Lung (tissue), 12 donors: Measurements from ENCODE around the gene RIMS3. TPM values are rescaled to one million over a fixed set of nuclear protein-coding genes. Genes with fewer than 3 reads are reported as not detected.

Experiments used
- ATAC-seq: fragments of 200-7000 bp; cut with Tn5 transposase; one replicate; pipeline ENCODE4 v1.9.1; 2020; ENCODE audit warnings: moderate number of reproducible peaks; ENCODE audit not compliant: insufficient read depth, low FRiP score
- DNase-seq, 3 donors: peaks; one replicate each; pipeline ENCODE4 v3.0.0-alpha.2; 2013 to 2017
- H3K27ac ChIP-seq, 2 donors: one replicate each; pipeline ENCODE4 v1.5.1; 2013; ENCODE audit warnings: mild to moderate bottlenecking in 2 of 2, moderate library complexity in 2 of 2, control low read depth in 1 of 2, inconsistent platforms in 1 of 2, low read depth in 1 of 2, low read length in 1 of 2
- H3K27me3 ChIP-seq, 3 donors: one replicate each; pipeline ENCODE4 v1.5.1; 2013; ENCODE audit warnings: low read length in 2 of 3; ENCODE audit not compliant: control insufficient read depth in 3 of 3, insufficient read depth in 3 of 3
- H3K36me3 ChIP-seq, 4 donors: one replicate each; pipeline ENCODE4 v1.5.1; 2013; ENCODE audit warnings: low read length in 4 of 4, mild to moderate bottlenecking in 1 of 4, moderate library complexity in 1 of 4; ENCODE audit not compliant: control insufficient read depth in 4 of 4, insufficient read depth in 4 of 4
- H3K4me1 ChIP-seq, 5 donors: one replicate each; pipeline ENCODE4 v1.5.1; 2013; ENCODE audit warnings: low read length in 5 of 5, mild to moderate bottlenecking in 2 of 5, moderate library complexity in 1 of 5; ENCODE audit not compliant: control insufficient read depth in 5 of 5, insufficient read depth in 5 of 5
- H3K4me3 ChIP-seq: one replicate; pipeline ENCODE4 v1.5.1; 2013; ENCODE audit warnings: mild to moderate bottlenecking, control low read depth, moderate library complexity
- H3K9ac ChIP-seq, 2 donors: one replicate each; pipeline ENCODE4 v1.5.1; 2013; ENCODE audit warnings: low read length in 2 of 2, control low read depth in 1 of 2; ENCODE audit not compliant: insufficient read depth in 1 of 2
- H3K9me3 ChIP-seq, 4 donors: one replicate each; pipeline ENCODE4 v1.5.1; 2013; ENCODE audit warnings: low read length in 3 of 4, mild to moderate bottlenecking in 1 of 4, moderate library complexity in 1 of 4; ENCODE audit not compliant: control insufficient read depth in 4 of 4, insufficient read depth in 3 of 4
- WGBS, 2 donors: extraction: QIAGEN DNeasy Blood & Tissue Kit; methylation state at CpG; one replicate each; pipeline ENCODE4 v1.1.7; 2013; 5-methylcytosine and 5-hydroxymethylcytosine counted together
- polyA plus RNA-seq, 2 donors: library from polyadenylated mRNA; stranded (reverse); fragments of 200-250 nt; gene quantifications; one replicate each; pipeline ENCODE4 v1.2.1, GENCODE V29; 2013
- total RNA-seq, 2 donors: library from RNA; depleted of rRNA in 1 of 2; stranded (reverse); fragments of >200 nt in 1 of 2; gene quantifications; one replicate each; pipeline ENCODE4 v1.2.1, GENCODE V29; 2014 to 2021
- TF ChIP-seq, protein P1 (sequence below): IDR thresholded peaks from 2 replicates; pipeline ENCODE4 v1.5.1; 2012; ENCODE audit warnings: mild to moderate bottlenecking; ENCODE audit errors: control extremely low read depth, extremely low read depth
- donor health status: control.
- donor health status: control.
- donor health status: Bipolar disorder and iron deficiency.
- donor health status: healthy.
- donor health status: DM: yes; HTN: yes; CAD: no.

RIMS3 gene
- total and polyA plus RNA-seq, 4 donors, result 0.93 to 5.5 (median 1.5) TPM

GRCh38 chr1:40625476-40626382 is 39.8 kb downstream of the RIMS3 start:
- no peaks in the 10 kb centered on the region for H3K4me1 ChIP-seq
- H3K27me3 ChIP-seq, result no peaks in the 10 kb centered on the region
- TF ChIP-seq, protein P1, sequence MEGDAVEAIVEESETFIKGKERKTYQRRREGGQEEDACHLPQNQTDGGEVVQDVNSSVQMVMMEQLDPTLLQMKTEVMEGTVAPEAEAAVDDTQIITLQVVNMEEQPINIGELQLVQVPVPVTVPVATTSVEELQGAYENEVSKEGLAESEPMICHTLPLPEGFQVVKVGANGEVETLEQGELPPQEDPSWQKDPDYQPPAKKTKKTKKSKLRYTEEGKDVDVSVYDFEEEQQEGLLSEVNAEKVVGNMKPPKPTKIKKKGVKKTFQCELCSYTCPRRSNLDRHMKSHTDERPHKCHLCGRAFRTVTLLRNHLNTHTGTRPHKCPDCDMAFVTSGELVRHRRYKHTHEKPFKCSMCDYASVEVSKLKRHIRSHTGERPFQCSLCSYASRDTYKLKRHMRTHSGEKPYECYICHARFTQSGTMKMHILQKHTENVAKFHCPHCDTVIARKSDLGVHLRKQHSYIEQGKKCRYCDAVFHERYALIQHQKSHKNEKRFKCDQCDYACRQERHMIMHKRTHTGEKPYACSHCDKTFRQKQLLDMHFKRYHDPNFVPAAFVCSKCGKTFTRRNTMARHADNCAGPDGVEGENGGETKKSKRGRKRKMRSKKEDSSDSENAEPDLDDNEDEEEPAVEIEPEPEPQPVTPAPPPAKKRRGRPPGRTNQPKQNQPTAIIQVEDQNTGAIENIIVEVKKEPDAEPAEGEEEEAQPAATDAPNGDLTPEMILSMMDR, result no peak
- no peak overlapping the region for H3K27ac ChIP-seq
- ATAC-seq (no peak), DNase-seq (no peak)
- no peaks in the 10 kb centered on the region for H3K9me3 ChIP-seq
- H3K9ac ChIP-seq, result no peak overlapping the region
- H3K36me3 ChIP-seq, result no peaks in the 10 kb centered on the region
- no peak overlapping the region for H3K4me3 ChIP-seq
- 79 to 84% methylated on average over 18 of the region's 18 CpGs for WGBS, 2 donors

DNA sequence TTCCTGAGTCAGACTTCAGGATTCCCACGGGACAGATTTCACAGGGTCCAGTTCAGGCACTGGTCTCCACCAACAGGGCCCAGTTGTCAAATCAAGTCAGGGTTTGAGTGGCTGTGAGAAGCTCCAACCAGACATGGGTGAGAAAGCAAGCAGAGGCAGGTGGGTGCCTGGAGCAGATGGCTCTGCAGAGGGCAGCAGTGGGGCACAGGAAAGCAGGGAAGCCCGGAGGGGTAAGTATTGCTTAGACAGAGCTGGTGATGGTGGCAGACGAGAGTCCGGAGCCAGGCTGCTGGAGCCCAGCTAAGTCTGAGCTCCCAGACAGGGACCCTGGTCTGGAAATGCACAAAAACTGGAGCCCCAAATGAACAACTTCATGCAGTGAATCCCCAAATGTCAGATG is 40.4 kb downstream of the RIMS3 start:
- Histone ChIP-seq H3K9me3 (no peaks in the 10 kb centered on the region), H3K9ac (no peak overlapping the region), H3K27ac (no peak overlapping the region), H3K36me3 (no peaks in the 10 kb centered on the region), H3K4me1 (no peaks in the 10 kb centered on the region), H3K27me3 (no peaks in the 10 kb centered on the region), H3K4me3 (no peak overlapping the region)
- DNase-seq (peak in 1 of 3 donors; percentile 18), ATAC-seq (no peak)
- TF ChIP-seq, protein P1, result no peak
- WGBS, 2 donors, result 58 to 59% methylated on average over 4 of the region's 4 CpGs

- H3K9me3 ChIP-seq, result no peaks in the 10 kb centered on the region
- TF ChIP-seq, protein P1, result no peak
- no peaks in the 10 kb centered on the region for H3K27me3 ChIP-seq
- H3K27ac ChIP-seq, result no peak overlapping the region
- no peaks in the 10 kb centered on the region for H3K4me1 ChIP-seq
- H3K36me3 ChIP-seq, result no peaks in the 10 kb centered on the region
- H3K4me3 ChIP-seq, result no peak overlapping the region
- DNase-seq, result no peak
- WGBS, 2 donors, result 93% methylated on average over 4 of the region's 4 CpGs
- no peak for ATAC-seq
- H3K9ac ChIP-seq, result no peak overlapping the region
Observed at GRCh38 chr1:40622936-40623629, 42.4 kb downstream of the RIMS3 start.
